DND-41 (cell line): Measurements from ENCODE around the gene SUB1.

ENCODE experiments used
- CTCF ChIP-seq: IDR thresholded peaks from 2 replicates; pipeline ENCODE4 v1.5.1; 2012; ENCODE audit warnings: borderline replicate concordance, low read length, moderate library complexity, mild to moderate bottlenecking; ENCODE audit not compliant: poor library complexity, severe bottlenecking; ENCODE audit errors: extremely low read depth
- EZH2 ChIP-seq: IDR thresholded peaks from 3 replicates; pipeline ENCODE4 v1.6.1; 2012; ENCODE audit warnings: borderline replicate concordance, low read depth, mild to moderate bottlenecking, moderate library complexity, low read length, inconsistent platforms; ENCODE audit not compliant: severe bottlenecking

DNA sequence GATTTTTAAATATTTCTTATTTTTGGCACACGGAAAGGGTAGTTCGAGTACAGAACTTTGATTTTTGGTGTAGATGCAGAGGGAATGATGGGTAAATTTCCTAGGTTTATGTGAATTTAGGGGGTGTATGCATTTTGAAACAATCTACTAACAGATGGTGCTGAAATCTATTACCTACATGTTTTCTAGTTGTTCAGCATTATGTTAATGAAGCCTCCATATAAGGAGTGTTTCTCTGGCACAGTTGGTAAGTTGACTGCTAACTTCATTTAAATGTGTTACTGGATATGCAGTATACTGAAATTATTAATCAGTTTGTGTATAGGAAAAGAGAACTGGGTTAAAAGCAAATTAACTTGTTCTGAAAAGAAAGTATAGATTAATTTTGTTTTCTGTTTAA lies 17.5 kb downstream of the SUB1 start:
- TF ChIP-seq CTCF (no peak), EZH2 (no peak)
